Neural cell (in vitro differentiated cells): Measurements from ENCODE around the gene BICD1.

Experiments used
- EP300 ChIP-seq: fragments of 450-650 bp; conservative IDR thresholded peaks from 2 replicates; pipeline ENCODE4 v1.6.1; 2014; ENCODE audit warnings: antibody characterized with exemption, mild to moderate bottlenecking, moderate library complexity; ENCODE audit not compliant: poor library complexity, severe bottlenecking
- EZH2 ChIP-seq: fragments of 200-600, 300-800 bp; shearing (Covaris generic), sonication (generic); IDR thresholded peaks from 2 replicates; pipeline ENCODE4 v1.6.1; 2014; ENCODE audit warnings: antibody characterized with exemption, low read length, borderline replicate concordance, mild to moderate bottlenecking; ENCODE audit not compliant: insufficient read depth, poor library complexity, severe bottlenecking
- MXI1 ChIP-seq: fragments of 450-650 bp; conservative IDR thresholded peaks from 2 replicates; pipeline ENCODE4 v1.6.1; 2014; ENCODE audit warnings: antibody characterized with exemption, mild to moderate bottlenecking; ENCODE audit not compliant: poor library complexity, severe bottlenecking
- POLR2AphosphoS5 ChIP-seq: IDR thresholded peaks from 2 replicates; pipeline ENCODE4 v1.6.1; 2012
- RAD21 ChIP-seq: fragments of 450-650 bp; conservative IDR thresholded peaks from 2 replicates; pipeline ENCODE4 v1.6.1; 2014; ENCODE audit warnings: antibody characterized with exemption, mild to moderate bottlenecking, moderate library complexity
- TAF1 ChIP-seq: IDR thresholded peaks from 2 replicates; pipeline ENCODE4 v1.6.1; 2012; ENCODE audit warnings: low read depth
- TF ChIP-seq, protein P1 (sequence below): fragments of 450-650 bp; IDR thresholded peaks from 2 replicates; pipeline ENCODE4 v1.5.1; 2014; ENCODE audit warnings: antibody characterized with exemption, mild to moderate bottlenecking, moderate library complexity; ENCODE audit not compliant: poor library complexity, severe bottlenecking
- TF ChIP-seq, protein P2 (sequence below): IDR thresholded peaks from 2 replicates; pipeline ENCODE4 v1.6.1; 2012; ENCODE audit warnings: borderline replicate concordance

DNA sequence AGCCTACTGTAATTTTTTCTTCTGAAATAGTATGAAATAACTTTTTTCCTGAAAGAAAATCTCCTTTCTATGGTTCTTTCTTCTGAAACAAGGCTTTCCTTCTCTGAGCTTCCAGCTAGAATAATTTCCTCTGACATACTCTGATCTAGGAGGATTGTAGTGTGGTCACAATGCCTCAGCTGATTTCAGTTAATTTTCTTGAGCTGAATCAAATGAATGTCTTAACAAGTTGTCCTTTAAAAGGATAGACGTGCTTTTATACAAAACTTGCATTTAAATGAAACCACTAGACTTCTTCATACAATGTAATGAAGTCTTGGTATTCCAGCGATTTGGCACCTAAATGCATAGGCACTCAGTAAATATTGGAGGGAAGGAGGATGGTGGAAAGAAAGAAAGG lies 94.4 kb downstream of the BICD1 start:
- TF ChIP-seq, protein P1, sequence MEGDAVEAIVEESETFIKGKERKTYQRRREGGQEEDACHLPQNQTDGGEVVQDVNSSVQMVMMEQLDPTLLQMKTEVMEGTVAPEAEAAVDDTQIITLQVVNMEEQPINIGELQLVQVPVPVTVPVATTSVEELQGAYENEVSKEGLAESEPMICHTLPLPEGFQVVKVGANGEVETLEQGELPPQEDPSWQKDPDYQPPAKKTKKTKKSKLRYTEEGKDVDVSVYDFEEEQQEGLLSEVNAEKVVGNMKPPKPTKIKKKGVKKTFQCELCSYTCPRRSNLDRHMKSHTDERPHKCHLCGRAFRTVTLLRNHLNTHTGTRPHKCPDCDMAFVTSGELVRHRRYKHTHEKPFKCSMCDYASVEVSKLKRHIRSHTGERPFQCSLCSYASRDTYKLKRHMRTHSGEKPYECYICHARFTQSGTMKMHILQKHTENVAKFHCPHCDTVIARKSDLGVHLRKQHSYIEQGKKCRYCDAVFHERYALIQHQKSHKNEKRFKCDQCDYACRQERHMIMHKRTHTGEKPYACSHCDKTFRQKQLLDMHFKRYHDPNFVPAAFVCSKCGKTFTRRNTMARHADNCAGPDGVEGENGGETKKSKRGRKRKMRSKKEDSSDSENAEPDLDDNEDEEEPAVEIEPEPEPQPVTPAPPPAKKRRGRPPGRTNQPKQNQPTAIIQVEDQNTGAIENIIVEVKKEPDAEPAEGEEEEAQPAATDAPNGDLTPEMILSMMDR, result no peak
- TF ChIP-seq EP300 (no peak), EZH2 (no peak), POLR2AphosphoS5 (no peak), RAD21 (no peak), TAF1 (no peak), MXI1 (no peak)
- TF ChIP-seq, protein P2, sequence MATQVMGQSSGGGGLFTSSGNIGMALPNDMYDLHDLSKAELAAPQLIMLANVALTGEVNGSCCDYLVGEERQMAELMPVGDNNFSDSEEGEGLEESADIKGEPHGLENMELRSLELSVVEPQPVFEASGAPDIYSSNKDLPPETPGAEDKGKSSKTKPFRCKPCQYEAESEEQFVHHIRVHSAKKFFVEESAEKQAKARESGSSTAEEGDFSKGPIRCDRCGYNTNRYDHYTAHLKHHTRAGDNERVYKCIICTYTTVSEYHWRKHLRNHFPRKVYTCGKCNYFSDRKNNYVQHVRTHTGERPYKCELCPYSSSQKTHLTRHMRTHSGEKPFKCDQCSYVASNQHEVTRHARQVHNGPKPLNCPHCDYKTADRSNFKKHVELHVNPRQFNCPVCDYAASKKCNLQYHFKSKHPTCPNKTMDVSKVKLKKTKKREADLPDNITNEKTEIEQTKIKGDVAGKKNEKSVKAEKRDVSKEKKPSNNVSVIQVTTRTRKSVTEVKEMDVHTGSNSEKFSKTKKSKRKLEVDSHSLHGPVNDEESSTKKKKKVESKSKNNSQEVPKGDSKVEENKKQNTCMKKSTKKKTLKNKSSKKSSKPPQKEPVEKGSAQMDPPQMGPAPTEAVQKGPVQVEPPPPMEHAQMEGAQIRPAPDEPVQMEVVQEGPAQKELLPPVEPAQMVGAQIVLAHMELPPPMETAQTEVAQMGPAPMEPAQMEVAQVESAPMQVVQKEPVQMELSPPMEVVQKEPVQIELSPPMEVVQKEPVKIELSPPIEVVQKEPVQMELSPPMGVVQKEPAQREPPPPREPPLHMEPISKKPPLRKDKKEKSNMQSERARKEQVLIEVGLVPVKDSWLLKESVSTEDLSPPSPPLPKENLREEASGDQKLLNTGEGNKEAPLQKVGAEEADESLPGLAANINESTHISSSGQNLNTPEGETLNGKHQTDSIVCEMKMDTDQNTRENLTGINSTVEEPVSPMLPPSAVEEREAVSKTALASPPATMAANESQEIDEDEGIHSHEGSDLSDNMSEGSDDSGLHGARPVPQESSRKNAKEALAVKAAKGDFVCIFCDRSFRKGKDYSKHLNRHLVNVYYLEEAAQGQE, result no peak
